Spleen (tissue), 7 donors: ENCODE data around the gene TCHHL1.

ENCODE experiments used
- CTCF ChIP-seq, 11 experiments: fragments of 200-600 bp in 7 of 11; fragments of 450-650 bp in 4 of 11; sonication (generic) in 4 of 11; IDR thresholded peaks in 8 of 11; conservative IDR thresholded peaks in 3 of 11; 1 replicate in 7 of 11; 2 replicates in 4 of 11; pipeline versions ENCODE4 v1.4.0 to v1.8.0; 2016 to 2021; ENCODE audit warnings: antibody characterized with exemption in 11 of 11, inconsistent platforms in 4 of 11, mild to moderate bottlenecking in 1 of 11
- POLR2A ChIP-seq, 3 donors: fragments of 450-650 bp; IDR thresholded peaks; one replicate each; pipeline ENCODE4 v1.5.1; 2017; ENCODE audit warnings: antibody characterized with exemption in 3 of 3, mild to moderate bottlenecking in 1 of 3
- donor health status: DM: no; HTN: no; CAD: no; lungs with moderate emphysema.
- donor health status: DM: no; HTN: no; CAD: no.
- donor health status: DM: no; HTN: no; CAD: no.

- TF ChIP-seq CTCF (IDR thresholded peaks at IDR 0.05 in 8 of 11, conservative IDR thresholded peaks at IDR 0.05 in 3 of 11) (no peak), POLR2A (IDR thresholded peaks at IDR 0.05) (no peak)
Observed at GRCh38 chr1:152047413-152047729, 41.5 kb downstream of the TCHHL1 start.
